ENCODE results near the gene CC2D1A. TPM values are rescaled to one million over a fixed set of nuclear protein-coding genes. Genes with fewer than 3 reads are reported as not detected.

CC2D1A gene
- 19.6 TPM for total RNA-seq

GRCh38 chr19:13905634-13906520 lies at the start of gene CC2D1A, which contains the start of gene BRME1:
Gene CC2D1A (plus strand): TSS chr19:13906201. CDS start chr19:13906442, 241 bp downstream.
Gene BRME1 (minus strand): TSS chr19:13906117. CDS start chr19:13904892, 1,225 bp downstream.

DNA sequence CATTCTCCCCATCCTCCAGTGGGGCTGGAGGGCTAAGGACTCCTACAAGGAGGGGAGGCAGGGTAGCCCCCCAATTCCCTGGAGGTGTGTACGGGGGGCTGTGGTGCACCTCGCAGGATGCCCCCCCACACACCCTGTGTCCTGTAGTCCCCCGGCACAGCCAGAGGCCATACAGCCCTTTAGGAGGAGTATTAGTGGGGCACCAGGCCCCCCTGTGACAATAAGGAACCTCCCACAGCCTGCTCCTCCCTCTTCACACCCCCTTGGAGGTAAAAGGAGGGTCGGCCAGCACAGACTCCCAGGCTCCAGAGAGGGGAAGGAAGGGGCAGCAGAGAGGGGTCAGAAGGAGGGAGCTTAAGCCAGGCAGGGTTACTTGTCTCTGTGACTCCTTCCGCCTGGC lies 29.2 kb upstream of the CC2D1A start, which contains the start of gene NANOS3:
NANOS3 (plus strand) TSS at position 301 of the 400 bp plus-strand sequence. CDS start 115 bp downstream, outside the sequence.

DNA sequence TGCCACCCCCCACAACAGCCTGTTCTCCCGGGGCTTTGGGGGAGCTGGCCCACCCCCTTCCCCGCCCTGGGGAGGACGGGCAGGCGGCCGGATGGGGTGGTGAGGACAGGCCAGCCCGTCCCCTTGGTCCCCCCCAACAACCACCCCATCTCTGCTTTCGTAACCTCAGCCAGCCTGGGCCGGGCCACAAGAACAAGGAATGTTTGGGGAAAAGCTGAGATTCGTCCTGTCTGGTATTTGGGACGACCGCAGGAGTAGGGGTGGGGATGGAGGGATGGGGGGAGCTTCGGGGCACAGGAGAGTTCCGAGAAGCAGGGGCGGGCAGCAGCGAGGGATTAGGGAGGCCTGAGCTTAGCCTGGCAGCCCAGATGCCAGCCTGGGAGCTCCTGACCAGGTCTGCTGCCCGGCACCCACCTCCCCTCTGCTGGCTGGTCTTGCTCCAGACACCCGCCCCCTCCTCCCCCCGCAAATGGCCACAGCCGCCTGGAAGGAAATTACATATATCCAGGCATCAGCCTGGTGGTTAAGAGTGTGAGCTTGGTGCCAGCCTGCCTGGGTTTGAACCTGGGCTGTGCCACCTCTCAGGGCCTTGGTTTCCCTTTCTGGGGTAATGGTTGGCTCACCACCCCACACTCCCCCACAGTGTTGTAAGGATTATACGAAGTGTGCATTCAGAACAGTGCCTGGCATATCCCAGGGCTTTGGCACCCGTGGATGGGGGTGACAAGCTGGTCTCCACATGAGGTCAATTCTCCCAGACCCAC lies 32.5 kb downstream of the CC2D1A start, which contains the start of gene PODNL1:
PODNL1 (minus strand) TSS at position 117 of the 764 bp plus-strand sequence. CDS start 236 bp downstream, outside the sequence.

GRCh38 chr19:13952154-13952930 lies 46.3 kb downstream of the CC2D1A start, which contains the start of gene DCAF15:
Gene DCAF15 (plus strand): TSS chr19:13952509. CDS start chr19:13952513, 4 bp downstream.

Small RNAs within 50 kb of the gene (small RNA-seq; reads per million reads assigned to genes)
- gene MIR181C (ENCODE audit: low replicate concordance): 241 reads per million, percentile 98 among the genes with 10 or more reads in this experiment
- gene MIR181D (ENCODE audit: low replicate concordance): 60.6 reads per million, percentile 97 among the genes with 10 or more reads in this experiment

Other genes with a start within 250 kb of the CC2D1A start
- gene MRI1, start 141.7 kb upstream of the CC2D1A start, total RNA-seq: 67.3 TPM
- 48.1 TPM for gene C19orf53, start 131.7 kb upstream of the CC2D1A start, total RNA-seq
- gene ZSWIM4, start 110.8 kb upstream of the CC2D1A start, total RNA-seq: 15.9 TPM
- not detected for gene NANOS3, start 29.1 kb upstream of the CC2D1A start, total RNA-seq
- 4.2 TPM for gene BRME1, start 84 bp upstream of the CC2D1A start, total RNA-seq
- 0.76 TPM for gene PODNL1, start 32.2 kb downstream of the CC2D1A start, total RNA-seq
- gene DCAF15, start 46.3 kb downstream of the CC2D1A start, total RNA-seq: 23.9 TPM
- 14.8 TPM for gene RFX1, start 100.1 kb downstream of the CC2D1A start, total RNA-seq
- gene RLN3, start 121.9 kb downstream of the CC2D1A start, total RNA-seq: not detected
- 7.2 TPM for gene IL27RA, start 125.6 kb downstream of the CC2D1A start, total RNA-seq
- 5.0 TPM for gene PALM3, start 155.9 kb downstream of the CC2D1A start, total RNA-seq
- gene MISP3, start 166.6 kb downstream of the CC2D1A start, total RNA-seq: 6.6 TPM
- not detected for gene C19orf67, start 179.6 kb downstream of the CC2D1A start, total RNA-seq
- 39.5 TPM for gene SAMD1, start 184.6 kb downstream of the CC2D1A start, total RNA-seq
- 76.0 TPM for gene PRKACA, start 211.6 kb downstream of the CC2D1A start, total RNA-seq
- 16.7 TPM for gene ASF1B, start 230.4 kb downstream of the CC2D1A start, total RNA-seq

All from metanephros (tissue), 2 donors.